Measurements from ENCODE around the gene COA1.
"Not testable (repeated sequence)": the region's sequence is repeated elsewhere in the genome, so short reads cannot be mapped to it uniquely, and the experiment has no call there.

Gene COA1

GRCh38 chr7:43697690-43698089, 31.6 kb downstream of the COA1 start:
- TF ChIP-seq, protein P1, sequence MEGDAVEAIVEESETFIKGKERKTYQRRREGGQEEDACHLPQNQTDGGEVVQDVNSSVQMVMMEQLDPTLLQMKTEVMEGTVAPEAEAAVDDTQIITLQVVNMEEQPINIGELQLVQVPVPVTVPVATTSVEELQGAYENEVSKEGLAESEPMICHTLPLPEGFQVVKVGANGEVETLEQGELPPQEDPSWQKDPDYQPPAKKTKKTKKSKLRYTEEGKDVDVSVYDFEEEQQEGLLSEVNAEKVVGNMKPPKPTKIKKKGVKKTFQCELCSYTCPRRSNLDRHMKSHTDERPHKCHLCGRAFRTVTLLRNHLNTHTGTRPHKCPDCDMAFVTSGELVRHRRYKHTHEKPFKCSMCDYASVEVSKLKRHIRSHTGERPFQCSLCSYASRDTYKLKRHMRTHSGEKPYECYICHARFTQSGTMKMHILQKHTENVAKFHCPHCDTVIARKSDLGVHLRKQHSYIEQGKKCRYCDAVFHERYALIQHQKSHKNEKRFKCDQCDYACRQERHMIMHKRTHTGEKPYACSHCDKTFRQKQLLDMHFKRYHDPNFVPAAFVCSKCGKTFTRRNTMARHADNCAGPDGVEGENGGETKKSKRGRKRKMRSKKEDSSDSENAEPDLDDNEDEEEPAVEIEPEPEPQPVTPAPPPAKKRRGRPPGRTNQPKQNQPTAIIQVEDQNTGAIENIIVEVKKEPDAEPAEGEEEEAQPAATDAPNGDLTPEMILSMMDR (conservative IDR thresholded peaks at IDR 0.05), result no peak
- H3K27ac ChIP-seq, result no peak overlapping the region

GRCh38 chr7:43695365-43695764, 34.0 kb downstream of the COA1 start:
- TF ChIP-seq, protein P1 (conservative IDR thresholded peaks at IDR 0.05), result no peak
- no peak overlapping the region for H3K27ac ChIP-seq

DNA sequence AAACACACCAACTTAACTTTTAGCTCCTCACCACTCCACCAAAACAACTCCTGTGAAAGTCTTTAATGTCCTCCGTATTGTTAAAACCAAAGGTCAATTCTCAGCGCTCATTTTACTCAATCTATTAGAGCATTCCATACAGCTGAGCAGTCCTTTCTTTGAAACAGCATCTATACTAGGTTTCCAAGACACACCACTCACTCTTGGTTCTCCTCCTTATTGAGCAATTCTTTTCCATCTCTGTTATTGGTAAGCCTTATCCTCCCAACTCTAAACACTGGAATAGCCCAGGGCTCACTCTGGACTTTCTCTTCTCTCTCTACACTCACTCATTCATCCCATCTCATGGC, 34.9 kb downstream of the COA1 start:
- TF ChIP-seq, protein P1 (conservative IDR thresholded peaks at IDR 0.05), result no peak
- H3K27ac ChIP-seq, result no peak overlapping the region

GRCh38 chr7:43693687-43694398, 35.5 kb downstream of the COA1 start:
- no peak overlapping the region for H3K27ac ChIP-seq
- TF ChIP-seq, protein P1 (conservative IDR thresholded peaks at IDR 0.05), result no peak

GRCh38 chr7:43692582-43693373, 36.5 kb downstream of the COA1 start:
- H3K27ac ChIP-seq, result no peak overlapping the region
- TF ChIP-seq, protein P1 (conservative IDR thresholded peaks at IDR 0.05), result no peak

DNA sequence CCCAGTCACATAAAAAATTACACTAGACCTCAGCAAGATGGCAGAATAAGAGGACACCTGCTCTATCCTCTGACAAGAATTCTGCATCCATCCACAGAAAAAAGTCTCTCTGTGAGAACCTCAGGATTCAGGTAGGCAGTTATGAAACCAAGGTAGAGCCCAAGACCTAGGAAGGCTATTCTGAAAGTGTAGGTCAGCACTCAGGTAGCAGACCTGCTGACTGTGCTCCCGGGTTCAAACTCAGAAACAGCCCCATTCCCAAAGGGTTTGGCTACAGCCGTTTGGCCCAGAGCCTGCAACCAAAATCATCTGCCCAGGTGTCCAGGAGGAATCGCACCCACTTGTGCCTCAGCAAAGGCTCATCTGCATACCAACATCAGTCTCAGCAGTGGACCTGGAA, 37.7 kb downstream of the COA1 start:
- no peak overlapping the region for H3K27ac ChIP-seq
- TF ChIP-seq, protein P1 (conservative IDR thresholded peaks at IDR 0.05), result no peak

DNA sequence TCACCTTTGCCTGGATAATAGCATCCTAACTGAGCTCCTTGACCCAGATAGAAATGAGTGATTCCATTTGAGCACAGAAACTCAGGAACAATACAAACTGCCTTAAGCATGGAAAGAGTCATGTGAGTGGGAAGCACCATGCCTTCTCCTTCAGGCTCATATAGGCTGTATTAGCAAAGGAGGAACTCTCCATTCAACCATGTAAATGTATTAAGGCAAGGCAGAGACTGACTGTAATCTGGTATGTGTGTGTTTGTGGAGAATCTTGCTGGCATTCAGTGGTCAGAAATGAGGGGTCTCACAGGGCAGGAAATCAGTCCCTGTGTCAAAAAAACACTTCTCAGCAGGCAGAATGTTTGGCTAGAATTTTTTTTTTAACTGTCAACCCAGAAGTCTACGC, 40.2 kb downstream of the COA1 start:
- no peak overlapping the region for H3K27ac ChIP-seq
- TF ChIP-seq, protein P1 (conservative IDR thresholded peaks at IDR 0.05), result no peak

DNA sequence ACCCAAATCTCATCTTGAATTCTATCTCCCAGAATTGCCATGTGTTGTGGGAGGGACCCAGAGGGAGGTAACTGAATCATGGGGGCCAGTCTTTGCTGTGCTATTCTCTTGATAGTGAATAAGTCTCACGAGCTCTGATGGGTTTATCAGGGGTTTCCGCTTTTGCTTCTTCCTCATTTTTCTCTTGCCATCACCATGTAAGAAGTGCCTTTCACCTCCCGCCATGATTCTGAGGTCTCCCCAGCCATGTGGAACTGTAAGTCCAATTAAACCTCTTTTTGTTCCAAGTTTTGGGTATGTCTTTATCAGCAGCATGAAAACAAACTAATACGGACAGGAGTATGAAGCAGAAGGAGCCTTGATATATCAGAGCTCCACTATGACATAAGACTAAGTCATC, 41.5 kb downstream of the COA1 start:
- H3K27ac ChIP-seq, result not testable (repeated sequence)
